Measurements from ENCODE around the gene LEUTX.

LEUTX gene

GRCh38 chr19:39768334-39768733 is 10.3 kb upstream of the LEUTX start:
- DNase-seq (ENCODE audit: low read depth): no peak
- no peak overlapping the region for H3K4me3 ChIP-seq (ENCODE audit: low read depth, low read length)
- TF ChIP-seq CTCF (IDR thresholded peaks at IDR 0.05; ENCODE audit: control insufficient read depth, extremely low read depth, insufficient read depth): no peak

GRCh38 chr19:39768786-39769185 is 9.9 kb upstream of the LEUTX start:
- no peak overlapping the region for H3K4me3 ChIP-seq (ENCODE audit: low read depth, low read length)
- TF ChIP-seq CTCF (IDR thresholded peaks at IDR 0.05; ENCODE audit: control insufficient read depth, extremely low read depth, insufficient read depth): no peak
- DNase-seq (ENCODE audit: low read depth): no peak

- TF ChIP-seq CTCF (IDR thresholded peaks at IDR 0.05; ENCODE audit: control insufficient read depth, extremely low read depth, insufficient read depth): no peak
Observed at GRCh38 chr19:39780894-39781293, 2.2 kb downstream of the LEUTX start.

GRCh38 chr19:39788244-39788643 is 9.6 kb downstream of the LEUTX start:
- H3K4me3 ChIP-seq (ENCODE audit: low read depth, low read length): no peak overlapping the region
- no peak for DNase-seq (ENCODE audit: low read depth)
- TF ChIP-seq CTCF (IDR thresholded peaks at IDR 0.05; ENCODE audit: control insufficient read depth, extremely low read depth, insufficient read depth): no peak

More at GRCh38 chr19:39780894-39781293, 2.2 kb downstream of the LEUTX start:
- no peak overlapping the region for H3K4me3 ChIP-seq (ENCODE audit: low read depth, low read length)
- no peak for DNase-seq (ENCODE audit: low read depth)

- DNase-seq (ENCODE audit: low read depth): peak; percentile 25
- peak; percentile 82 for TF ChIP-seq CTCF (IDR thresholded peaks at IDR 0.05; ENCODE audit: control insufficient read depth, extremely low read depth, insufficient read depth)
- H3K4me3 ChIP-seq (ENCODE audit: low read depth, low read length): peak overlapping the region; percentile 40
Observed at GRCh38 chr19:39792999-39793546, 14.4 kb downstream of the LEUTX start.

GRCh38 chr19:39795001-39795400 is 16.3 kb downstream of the LEUTX start:
- no peak overlapping the region for H3K4me3 ChIP-seq (ENCODE audit: low read depth, low read length)
- no peak for TF ChIP-seq CTCF (IDR thresholded peaks at IDR 0.05; ENCODE audit: control insufficient read depth, extremely low read depth, insufficient read depth)
- DNase-seq (ENCODE audit: low read depth): no peak

- no peak for DNase-seq (ENCODE audit: low read depth)
- no peak for TF ChIP-seq CTCF (IDR thresholded peaks at IDR 0.05; ENCODE audit: control insufficient read depth, extremely low read depth, insufficient read depth)
- H3K4me3 ChIP-seq (ENCODE audit: low read depth, low read length): no peak overlapping the region
Observed at GRCh38 chr19:39796000-39796498, 17.4 kb downstream of the LEUTX start.

Measured in LNCaP clone FGC (cell line).